ENCODE results near the gene TMED9.
"Not testable (repeated sequence)": the region's sequence is repeated elsewhere in the genome, so short reads cannot be mapped to it uniquely, and the experiment has no call there.

TMED9 gene

GRCh38 chr5:177592010-177592834 is at the start of gene TMED9:
Gene TMED9, plus strand, starts transcription at chr5:177592203. Its CDS starts 12 bp downstream, at chr5:177592215.
- DNase-seq: peak; percentile 85 to 88

GRCh38 chr5:177542816-177543465 is 49.1 kb upstream of the TMED9 start:
- DNase-seq: no peak

- no peak for DNase-seq
Measured at GRCh38 chr5:177545487-177546257, 46.3 kb upstream of the TMED9 start.

GRCh38 chr5:177546258-177546741 is 45.7 kb upstream of the TMED9 start:
- DNase-seq: no peak

GRCh38 chr5:177547736-177548135 is 44.3 kb upstream of the TMED9 start:
- DNase-seq: no peak

- DNase-seq: no peak
Measured at GRCh38 chr5:177548495-177548894, 43.5 kb upstream of the TMED9 start.

GRCh38 chr5:177550122-177550521 is 41.9 kb upstream of the TMED9 start:
- no peak for DNase-seq

GRCh38 chr5:177552839-177553455 is 39.1 kb upstream of the TMED9 start:
- no peak for DNase-seq

GRCh38 chr5:177553671-177554429 is 38.2 kb upstream of the TMED9 start:
- peak; percentile 25 to 47 for DNase-seq

- peak; percentile 93 to 94 for DNase-seq
Measured at GRCh38 chr5:177554474-177555111, 37.4 kb upstream of the TMED9 start, which contains the start of gene FAM193B. Gene FAM193B, minus strand, starts transcription at chr5:177554563. Its CDS starts 105 bp downstream, at chr5:177554458.

GRCh38 chr5:177555228-177555627 is 36.8 kb upstream of the TMED9 start:
- no peak for DNase-seq

GRCh38 chr5:177555665-177556064 is 36.3 kb upstream of the TMED9 start:
- no peak for DNase-seq

GRCh38 chr5:177557041-177557647 is 34.9 kb upstream of the TMED9 start:
- no peak for DNase-seq

GRCh38 chr5:177557796-177558195 is 34.2 kb upstream of the TMED9 start:
- no peak for DNase-seq

- DNase-seq: not testable (repeated sequence)
Measured at GRCh38 chr5:177559446-177559941, 32.5 kb upstream of the TMED9 start.

GRCh38 chr5:177565046-177565445 is 27.0 kb upstream of the TMED9 start:
- DNase-seq: no peak

- no peak for DNase-seq
Measured at GRCh38 chr5:177568326-177568725, 23.7 kb upstream of the TMED9 start.

GRCh38 chr5:177569894-177570293 is 22.1 kb upstream of the TMED9 start:
- no peak for DNase-seq

- DNase-seq: no peak
Measured at GRCh38 chr5:177575488-177575887, 16.5 kb upstream of the TMED9 start.

- DNase-seq: no peak
Measured at GRCh38 chr5:177576169-177576568, 15.8 kb upstream of the TMED9 start.

GRCh38 chr5:177578316-177578715 is 13.7 kb upstream of the TMED9 start:
- no peak for DNase-seq

Measured in stimulated activated CD4-positive, alpha-beta T cell treated with anti-CD3 and anti-CD28 coated beads, Interleukin-4, amount 100 ng/mL, for 4 hours (primary cell).